Smooth muscle cell (in vitro differentiated cells): ENCODE results near the gene METTL13. TPM values are rescaled to one million over a fixed set of nuclear protein-coding genes. Genes with fewer than 3 reads are reported as not detected.

ENCODE experiments used
- DNase-seq: peaks from one replicate; lab custom pipeline; 2025; ENCODE audit not compliant: unreplicated experiment; lab: John Stamatoyannopoulos, UW
- H2AFZ ChIP-seq: fragments of 200-600 bp; sonication (generic); 2 replicates; pipeline ENCODE4 v1.6.0; 2016; ENCODE audit warnings: antibody characterized with exemption, low read depth, mild to moderate bottlenecking
- H3F3A ChIP-seq: fragments of 200-600 bp; sonication (generic); 2 replicates; pipeline ENCODE4 v1.6.0; 2017; ENCODE audit warnings: antibody characterized with exemption, low read depth
- H3K27ac ChIP-seq: fragments of 200-600 bp; sonication (generic); 2 replicates; pipeline ENCODE4 v1.5.1; 2016; ENCODE audit warnings: low read depth, mild to moderate bottlenecking
- H3K27me3 ChIP-seq: fragments of 200-600 bp; sonication (generic); 2 replicates; pipeline ENCODE4 v1.6.1; 2016; ENCODE audit warnings: low read depth, mild to moderate bottlenecking
- H3K36me3 ChIP-seq: fragments of 200-600 bp; sonication (generic); 2 replicates; pipeline ENCODE4 v1.5.1; 2016; ENCODE audit warnings: low read depth
- H3K4me1 ChIP-seq: fragments of 200-600 bp; sonication (generic); 2 replicates; pipeline ENCODE4 v1.5.1; 2016; ENCODE audit warnings: low read depth
- H3K4me2 ChIP-seq: fragments of 200-600 bp; sonication (generic); 2 replicates; pipeline ENCODE4 v1.6.0; 2016; ENCODE audit warnings: mild to moderate bottlenecking
- H3K4me3 ChIP-seq: fragments of 200-600 bp; sonication (generic); 2 replicates; pipeline ENCODE4 v1.5.1; 2016; ENCODE audit warnings: mild to moderate bottlenecking
- H3K79me2 ChIP-seq: fragments of 200-600 bp; sonication (generic); 2 replicates; pipeline ENCODE4 v1.6.0; 2016; ENCODE audit warnings: low read depth, mild to moderate bottlenecking
- H3K9ac ChIP-seq: fragments of 200-600 bp; sonication (generic); 2 replicates; pipeline ENCODE4 v1.6.0; 2016; ENCODE audit warnings: low read depth
- H3K9me3 ChIP-seq: fragments of 200-600 bp; sonication (generic); replicated peaks from 2 replicates; pipeline ENCODE4 v1.5.1; 2016; ENCODE audit warnings: low read depth
- H4K20me1 ChIP-seq: fragments of 200-600 bp; sonication (generic); 2 replicates; pipeline ENCODE4 v1.6.0; 2016; ENCODE audit warnings: low read depth
- polyA plus RNA-seq: library from polyadenylated mRNA; unstranded; fragments of >200 nt; fragmentation: Nextera tagmentation; extraction: Ambion mirVana; gene quantifications from 2 replicates; pipeline ENCODE4 v1.2.1, GENCODE V29; 2016
- small RNA-seq: library from RNA; depleted of rRNA; stranded (forward); fragments of <200 nt; gene quantifications from one replicate; pipeline ENCODE3, GENCODE V24; 2014
- total RNA-seq: library from RNA; depleted of rRNA; stranded (reverse); fragments of >200 nt; gene quantifications from 2 replicates; pipeline ENCODE4 v1.2.3, GENCODE V29; 2014
- TF ChIP-seq, protein P1 (sequence below): fragments of 200-600 bp; sonication (generic); IDR thresholded peaks from 2 replicates; pipeline ENCODE4 v1.5.1; 2017; ENCODE audit warnings: borderline replicate concordance, mild to moderate bottlenecking, antibody characterized with exemption; ENCODE audit not compliant: insufficient read depth, poor library complexity, severe bottlenecking

METTL13 gene
- total and polyA plus RNA-seq, 2 experiments from 2014 or later = 17.5 to 19.2 TPM

DNA sequence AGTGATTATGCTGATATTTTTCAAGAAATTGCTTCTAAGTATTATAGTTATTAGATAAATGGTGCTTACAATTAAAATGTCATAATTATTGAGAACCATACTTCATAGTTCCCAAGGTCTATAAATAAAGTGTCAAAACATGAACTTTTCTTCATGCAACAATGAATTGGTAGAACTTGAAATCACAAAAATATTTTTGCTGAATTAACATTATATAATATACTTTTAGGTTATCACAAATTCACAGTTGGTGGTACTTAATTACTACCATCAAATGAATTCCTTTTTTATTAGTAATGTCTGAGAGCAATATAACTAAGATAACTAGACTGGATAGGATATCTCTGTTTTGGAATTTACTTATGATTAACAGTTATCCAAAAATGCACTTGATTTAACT lies 64.5 kb downstream of the METTL13 start:
- H3K36me3 ChIP-seq = no peaks in the 10 kb centered on the region
- H3K9ac ChIP-seq = no peak overlapping the region
- DNase-seq = no peak
- no peak overlapping the region for H3K4me2 ChIP-seq
- H3K27me3 ChIP-seq = peaks cover 14% of the 10 kb centered on the region
- H2AFZ ChIP-seq = no peak overlapping the region
- TF ChIP-seq, protein P1, sequence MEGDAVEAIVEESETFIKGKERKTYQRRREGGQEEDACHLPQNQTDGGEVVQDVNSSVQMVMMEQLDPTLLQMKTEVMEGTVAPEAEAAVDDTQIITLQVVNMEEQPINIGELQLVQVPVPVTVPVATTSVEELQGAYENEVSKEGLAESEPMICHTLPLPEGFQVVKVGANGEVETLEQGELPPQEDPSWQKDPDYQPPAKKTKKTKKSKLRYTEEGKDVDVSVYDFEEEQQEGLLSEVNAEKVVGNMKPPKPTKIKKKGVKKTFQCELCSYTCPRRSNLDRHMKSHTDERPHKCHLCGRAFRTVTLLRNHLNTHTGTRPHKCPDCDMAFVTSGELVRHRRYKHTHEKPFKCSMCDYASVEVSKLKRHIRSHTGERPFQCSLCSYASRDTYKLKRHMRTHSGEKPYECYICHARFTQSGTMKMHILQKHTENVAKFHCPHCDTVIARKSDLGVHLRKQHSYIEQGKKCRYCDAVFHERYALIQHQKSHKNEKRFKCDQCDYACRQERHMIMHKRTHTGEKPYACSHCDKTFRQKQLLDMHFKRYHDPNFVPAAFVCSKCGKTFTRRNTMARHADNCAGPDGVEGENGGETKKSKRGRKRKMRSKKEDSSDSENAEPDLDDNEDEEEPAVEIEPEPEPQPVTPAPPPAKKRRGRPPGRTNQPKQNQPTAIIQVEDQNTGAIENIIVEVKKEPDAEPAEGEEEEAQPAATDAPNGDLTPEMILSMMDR = no peak
- H3K9me3 ChIP-seq = no peaks in the 10 kb centered on the region
- no peak overlapping the region for H3K4me3 ChIP-seq
- peaks cover 3% of the 10 kb centered on the region for H3K4me1 ChIP-seq
- no peaks in the 10 kb centered on the region for H3K79me2 ChIP-seq
- H3F3A ChIP-seq = no peaks in the 10 kb centered on the region
- no peak overlapping the region for H3K27ac ChIP-seq
- H4K20me1 ChIP-seq = no peaks in the 10 kb centered on the region

Small RNA genes within 50 kb of the gene (small RNA-seq; reads per million reads assigned to genes)
- gene RF00601 = not detected

Other genes with a start within 250 kb of the METTL13 start
- not detected in 2 replicates for gene MYOCOS, start 159.4 kb upstream of the METTL13 start, total RNA-seq
- gene MYOCOS, start 159.4 kb upstream of the METTL13 start, polyA plus RNA-seq = not detected in 2 replicates
- gene MYOC, start 129.0 kb upstream of the METTL13 start, total RNA-seq = not detected in 2 replicates
- gene MYOC, start 129.0 kb upstream of the METTL13 start, polyA plus RNA-seq = not detected in 2 replicates
- gene VAMP4, start 39.6 kb upstream of the METTL13 start, total RNA-seq = 15.2 and 27.4 TPM in 2 replicates
- gene VAMP4, start 39.6 kb upstream of the METTL13 start, polyA plus RNA-seq = 14.8 and 17.4 TPM in 2 replicates
- 3.0 TPM in 2 replicates for gene DNM3, start 59.8 kb downstream of the METTL13 start, total RNA-seq
- 1.7 and 1.8 TPM in 2 replicates for gene DNM3, start 59.8 kb downstream of the METTL13 start, polyA plus RNA-seq